Trophoblast cell (in vitro differentiated cells and primary cell): ENCODE measurements around the gene PECR.

Experiments used
- DNase-seq, 2 donors: peaks; one replicate each; pipeline ENCODE4 v3.0.0-alpha.2; 2016
- H2AFZ ChIP-seq: 2 replicates; pipeline ENCODE4 v1.6.1; 2013; ENCODE audit warnings: low read length, moderate library complexity, mild to moderate bottlenecking; ENCODE audit not compliant: insufficient read depth, poor library complexity
- H2AK5ac ChIP-seq: 2 replicates; pipeline ENCODE4 v1.6.1; 2013; ENCODE audit warnings: mild to moderate bottlenecking, low read length
- H2BK120ac ChIP-seq: 2 replicates; pipeline ENCODE4 v1.6.1; 2013; ENCODE audit warnings: low read length, mild to moderate bottlenecking, moderate library complexity; ENCODE audit not compliant: insufficient read depth, poor library complexity
- H2BK12ac ChIP-seq: 2 replicates; pipeline ENCODE4 v1.6.1; 2013; ENCODE audit warnings: mild to moderate bottlenecking, low read length, moderate library complexity
- H2BK5ac ChIP-seq: 2 replicates; pipeline ENCODE4 v1.6.1; 2013; ENCODE audit warnings: low read length, low read depth, moderate library complexity, mild to moderate bottlenecking; ENCODE audit not compliant: poor library complexity
- H3K14ac ChIP-seq: 2 replicates; pipeline ENCODE4 v1.6.1; 2013; ENCODE audit warnings: mild to moderate bottlenecking, low read length
- H3K18ac ChIP-seq: 2 replicates; pipeline ENCODE4 v1.6.1; 2013; ENCODE audit warnings: mild to moderate bottlenecking, low read length
- H3K23ac ChIP-seq: 2 replicates; pipeline ENCODE4 v1.6.1; 2013; ENCODE audit warnings: low read length
- H3K27ac ChIP-seq: 2 replicates; pipeline ENCODE4 v1.5.1; 2013; ENCODE audit warnings: low read depth, mild to moderate bottlenecking, inconsistent platforms, low read length, moderate library complexity
- H3K27me3 ChIP-seq: 2 replicates; pipeline ENCODE4 v1.6.1; 2013; ENCODE audit warnings: inconsistent platforms, mild to moderate bottlenecking, low read length, moderate library complexity; ENCODE audit not compliant: insufficient read depth
- H3K36me3 ChIP-seq, 2 experiments: 1 replicate in 1 of 2; 2 replicates in 1 of 2; pipeline ENCODE4 v1.6.1; 2013; ENCODE audit warnings: low read length in 2 of 2, mild to moderate bottlenecking in 2 of 2, moderate library complexity in 1 of 2; ENCODE audit not compliant: insufficient read depth in 2 of 2, control insufficient read depth in 1 of 2
- H3K4ac ChIP-seq: 2 replicates; pipeline ENCODE4 v1.6.1; 2013; ENCODE audit warnings: low read depth, mild to moderate bottlenecking, low read length, moderate library complexity
- H3K4me1 ChIP-seq, 2 experiments: 1 replicate in 1 of 2; 2 replicates in 1 of 2; pipeline ENCODE4 v1.6.1; 2013; ENCODE audit warnings: low read length in 2 of 2, mild to moderate bottlenecking in 2 of 2, moderate library complexity in 1 of 2; ENCODE audit not compliant: insufficient read depth in 2 of 2, control insufficient read depth in 1 of 2
- H3K4me2 ChIP-seq: 2 replicates; pipeline ENCODE4 v1.6.1; 2013; ENCODE audit warnings: inconsistent platforms, mild to moderate bottlenecking, low read length, moderate library complexity
- H3K4me3 ChIP-seq: 2 replicates; pipeline ENCODE4 v1.5.1; 2013; ENCODE audit warnings: mild to moderate bottlenecking, low read depth, low read length, inconsistent platforms
- H3K79me1 ChIP-seq: one replicate; pipeline ENCODE4 v1.6.1; 2013; ENCODE audit warnings: low read length
- H3K79me2 ChIP-seq: 2 replicates; pipeline ENCODE4 v1.6.1; 2013; ENCODE audit warnings: low read length, mild to moderate bottlenecking; ENCODE audit not compliant: control insufficient read depth, insufficient read depth, poor library complexity
- H3K9ac ChIP-seq: 2 replicates; pipeline ENCODE4 v1.6.1; 2013; ENCODE audit warnings: mild to moderate bottlenecking, low read length
- H3K9me3 ChIP-seq: 2 replicates; pipeline ENCODE4 v1.6.1; 2013; ENCODE audit warnings: low read depth, mild to moderate bottlenecking, control low read depth, inconsistent platforms, low read length; ENCODE audit not compliant: insufficient read depth
- H4K12ac ChIP-seq: 2 replicates; pipeline ENCODE4 v1.6.1; 2013; ENCODE audit warnings: low read depth, mild to moderate bottlenecking, low read length, moderate library complexity
- H4K8ac ChIP-seq: 2 replicates; pipeline ENCODE4 v1.6.1; 2013; ENCODE audit warnings: low read depth, mild to moderate bottlenecking, low read length, moderate library complexity
- H4K91ac ChIP-seq: one replicate; pipeline ENCODE4 v1.6.1; 2013; ENCODE audit warnings: low read depth, mild to moderate bottlenecking, low read length, moderate library complexity
- whole genome bisulfite sequencing: extraction: QIAGEN DNeasy Blood & Tissue Kit; methylation state at CpG from one replicate; pipeline ENCODE4 v1.1.7; 2013; ENCODE audit warnings: missing lambda C conversion rate; ENCODE audit not compliant: insufficient read length, insufficient coverage; ENCODE audit errors: extremely low coverage; 5-methylcytosine and 5-hydroxymethylcytosine counted together

The PECR gene

DNA sequence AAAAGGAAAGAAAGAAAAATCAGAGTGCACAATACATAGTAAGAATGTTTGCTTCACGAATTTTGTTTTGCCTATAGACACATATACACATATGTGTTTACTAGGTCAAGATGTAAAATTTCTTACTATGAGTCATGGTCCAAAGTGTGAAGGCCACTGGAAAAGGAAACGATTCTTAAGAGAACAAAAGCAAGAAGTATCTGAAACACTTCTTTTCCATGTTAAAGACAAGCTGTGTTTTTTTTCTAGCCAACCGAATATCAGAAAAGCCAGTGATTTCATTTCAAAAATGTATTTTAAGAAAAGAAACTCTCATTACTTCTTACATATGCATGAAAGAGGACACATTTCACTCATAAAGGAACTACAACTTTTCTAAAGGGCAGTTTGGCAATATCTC lies 24.9 kb downstream of the PECR start:
- H3K18ac ChIP-seq, result no peak overlapping the region
- H3K9ac ChIP-seq, result no peak overlapping the region
- H3K9me3 ChIP-seq, result no peaks in the 10 kb centered on the region
- no peaks in the 10 kb centered on the region for H3K36me3 ChIP-seq
- H3K79me1 ChIP-seq, result no peaks in the 10 kb centered on the region
- H3K4me2 ChIP-seq, result no peak overlapping the region
- H3K14ac ChIP-seq, result no peak overlapping the region
- no peak overlapping the region for H2BK12ac ChIP-seq
- H3K4ac ChIP-seq, result no peak overlapping the region
- no peaks in the 10 kb centered on the region for H3K79me2 ChIP-seq
- H2BK5ac ChIP-seq, result no peak overlapping the region
- H2AK5ac ChIP-seq, result no peak overlapping the region
- H2AFZ ChIP-seq, result no peak overlapping the region
- no CpG with 5 or more reads among the region's 3 CpGs for WGBS
- no peak for DNase-seq
- no peak overlapping the region for H3K4me3 ChIP-seq
- H3K27ac ChIP-seq, result no peak overlapping the region
- peaks cover 0 to 4% of the 10 kb centered on the region in 2 experiments for H3K4me1 ChIP-seq
- no peaks in the 10 kb centered on the region for H3K27me3 ChIP-seq
- no peak overlapping the region for H4K12ac ChIP-seq
- no peak overlapping the region for H4K91ac ChIP-seq
- no peak overlapping the region for H3K23ac ChIP-seq
- no peak overlapping the region for H4K8ac ChIP-seq
- no peak overlapping the region for H2BK120ac ChIP-seq

DNA sequence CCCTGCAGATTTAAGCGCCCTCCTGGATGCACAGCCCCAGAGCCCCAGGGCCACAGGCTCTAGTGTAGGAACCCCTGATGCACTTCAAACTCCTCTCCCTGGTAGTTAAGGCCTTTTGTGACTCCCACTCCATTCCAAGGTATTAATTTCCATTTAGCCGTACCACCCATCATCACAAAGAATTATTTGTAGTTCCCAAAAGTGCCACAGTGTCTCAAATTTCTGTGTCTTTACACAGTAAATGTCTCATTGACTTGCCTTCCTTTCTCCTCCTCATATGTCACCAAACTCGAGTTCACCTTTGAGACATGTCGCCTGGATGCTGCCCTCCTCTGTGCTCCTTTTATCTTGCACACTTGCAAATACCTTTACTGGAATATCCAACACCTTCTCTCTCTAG lies 25.9 kb downstream of the PECR start:
- Histone ChIP-seq H2AFZ (no peak overlapping the region), H4K8ac (no peak overlapping the region), H3K23ac (no peak overlapping the region), H3K79me2 (no peaks in the 10 kb centered on the region), H2BK12ac (no peak overlapping the region), H3K4me2 (no peak overlapping the region), H3K18ac (no peak overlapping the region), H3K9ac (no peak overlapping the region), H3K4me1 (peaks cover 0 to 4% of the 10 kb centered on the region in 2 experiments), H4K91ac (no peak overlapping the region), H3K9me3 (no peaks in the 10 kb centered on the region), H3K27me3 (no peaks in the 10 kb centered on the region), H3K14ac (no peak overlapping the region), H3K36me3 (no peaks in the 10 kb centered on the region), H3K79me1 (no peaks in the 10 kb centered on the region), H2BK120ac (no peak overlapping the region), H3K4me3 (no peak overlapping the region), H3K27ac (no peak overlapping the region), H3K4ac (no peak overlapping the region), H2AK5ac (no peak overlapping the region), H2BK5ac (no peak overlapping the region), H4K12ac (no peak overlapping the region)
- no CpG with 5 or more reads among the region's 4 CpGs for WGBS
- DNase-seq, result no peak

DNA sequence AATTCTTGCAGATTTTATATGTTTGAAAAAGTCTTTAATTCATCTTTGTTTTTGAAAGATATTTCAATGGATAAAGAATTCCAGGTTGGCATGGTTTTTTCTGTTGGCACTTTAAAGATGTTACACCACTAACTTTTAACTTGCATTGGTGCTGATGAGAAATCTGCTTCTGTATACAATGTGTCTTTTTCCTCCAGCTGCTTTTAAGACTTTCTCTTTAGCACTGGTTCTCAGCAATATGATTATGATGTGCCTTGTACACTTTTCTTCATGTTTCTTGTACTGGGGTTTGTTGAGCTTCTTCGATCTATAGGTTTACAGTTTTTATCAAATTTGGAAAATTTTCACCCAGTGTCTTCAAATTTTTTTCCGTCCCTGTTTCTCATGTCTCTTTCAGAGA lies 29.2 kb downstream of the PECR start:
- Histone ChIP-seq H3K23ac (no peak overlapping the region), H3K9ac (no peak overlapping the region), H3K4ac (no peak overlapping the region), H2AFZ (no peak overlapping the region), H3K4me1 (no peaks in the 10 kb centered on the region), H2BK120ac (no peak overlapping the region), H3K36me3 (peaks cover 0 to 1% of the 10 kb centered on the region in 2 experiments), H3K79me1 (no peaks in the 10 kb centered on the region), H3K4me3 (no peak overlapping the region), H3K27ac (no peak overlapping the region), H3K18ac (no peak overlapping the region), H2AK5ac (no peak overlapping the region), H2BK5ac (no peak overlapping the region), H3K9me3 (no peaks in the 10 kb centered on the region), H4K91ac (no peak overlapping the region), H4K12ac (no peak overlapping the region), H4K8ac (no peak overlapping the region), H2BK12ac (no peak overlapping the region), H3K79me2 (no peaks in the 10 kb centered on the region), H3K14ac (no peak overlapping the region), H3K4me2 (no peak overlapping the region), H3K27me3 (no peaks in the 10 kb centered on the region)
- no peak for DNase-seq
- no CpG with 5 or more reads among the region's 2 CpGs for WGBS

DNA sequence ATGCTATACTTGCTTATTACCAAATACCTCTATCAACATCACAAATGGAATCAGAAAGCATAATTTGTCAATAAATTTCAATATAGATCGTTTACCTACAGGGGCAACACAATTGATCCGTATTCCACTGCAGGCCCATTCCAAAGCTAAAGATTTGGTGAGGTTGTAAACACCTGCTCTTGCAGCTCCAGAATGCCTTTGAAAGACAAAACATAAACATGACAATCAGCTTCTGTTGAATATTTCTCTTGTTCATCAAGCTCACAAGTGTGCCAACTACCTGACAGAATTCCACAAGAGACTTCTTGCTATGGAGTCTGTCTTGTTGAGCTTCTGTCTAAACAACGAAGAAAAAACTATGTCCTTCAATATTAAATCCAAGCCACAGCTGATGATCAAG lies 30.3 kb downstream of the PECR start:
- no peaks in the 10 kb centered on the region for H3K9me3 ChIP-seq
- no peak overlapping the region for H3K4ac ChIP-seq
- no peaks in the 10 kb centered on the region for H3K79me1 ChIP-seq
- H3K23ac ChIP-seq, result no peak overlapping the region
- no peak overlapping the region for H3K9ac ChIP-seq
- no peak overlapping the region for H3K18ac ChIP-seq
- no CpG with 5 or more reads among the region's 3 CpGs for WGBS
- no peak for DNase-seq
- H3K14ac ChIP-seq, result no peak overlapping the region
- no peak overlapping the region for H2AFZ ChIP-seq
- H4K8ac ChIP-seq, result no peak overlapping the region
- no peaks in the 10 kb centered on the region for H3K79me2 ChIP-seq
- no peak overlapping the region for H2AK5ac ChIP-seq
- H3K4me2 ChIP-seq, result no peak overlapping the region
- no peak overlapping the region for H2BK12ac ChIP-seq
- H3K36me3 ChIP-seq, result peaks cover 0 to 1% of the 10 kb centered on the region in 2 experiments
- no peak overlapping the region for H2BK5ac ChIP-seq
- no peaks in the 10 kb centered on the region for H3K27me3 ChIP-seq
- no peaks in the 10 kb centered on the region for H3K4me1 ChIP-seq
- H3K27ac ChIP-seq, result no peak overlapping the region
- no peak overlapping the region for H3K4me3 ChIP-seq
- no peak overlapping the region for H2BK120ac ChIP-seq
- H4K91ac ChIP-seq, result no peak overlapping the region
- no peak overlapping the region for H4K12ac ChIP-seq
